SK-MEL-5 (cell line): ENCODE results near the gene SLC12A3. TPM values are rescaled to one million over a fixed set of nuclear protein-coding genes. Genes with fewer than 3 reads are reported as not detected.

Experiments used
- DNase-seq: peaks from one replicate; pipeline ENCODE4 v3.0.0-alpha.2; 2016; ENCODE audit warnings: low read depth, low spot score
- in situ Hi-C: cut with HindIII; loops from 2 replicates; pipeline ENCODE4 v1.10.0; 2016; ENCODE audit warnings: low sequenced_read_pairs, high pct_unique_total_duplicates, low pct_unique_long_range_greater_than_20kb
- small RNA-seq, 2 experiments: library from RNA; depleted of rRNA; stranded (forward); fragments of <200 nt; gene quantifications; one replicate each; pipeline ENCODE3, GENCODE V24; 2014
- total RNA-seq: library from RNA; depleted of rRNA; stranded (reverse); fragments of >200 nt; shearing (Covaris generic); gene quantifications from 2 replicates; pipeline ENCODE4 v1.2.3, GENCODE V29; 2014; rRNA removed

Gene SLC12A3
- total RNA-seq, 1 experiment from 2014 or later, result not detected

DNA sequence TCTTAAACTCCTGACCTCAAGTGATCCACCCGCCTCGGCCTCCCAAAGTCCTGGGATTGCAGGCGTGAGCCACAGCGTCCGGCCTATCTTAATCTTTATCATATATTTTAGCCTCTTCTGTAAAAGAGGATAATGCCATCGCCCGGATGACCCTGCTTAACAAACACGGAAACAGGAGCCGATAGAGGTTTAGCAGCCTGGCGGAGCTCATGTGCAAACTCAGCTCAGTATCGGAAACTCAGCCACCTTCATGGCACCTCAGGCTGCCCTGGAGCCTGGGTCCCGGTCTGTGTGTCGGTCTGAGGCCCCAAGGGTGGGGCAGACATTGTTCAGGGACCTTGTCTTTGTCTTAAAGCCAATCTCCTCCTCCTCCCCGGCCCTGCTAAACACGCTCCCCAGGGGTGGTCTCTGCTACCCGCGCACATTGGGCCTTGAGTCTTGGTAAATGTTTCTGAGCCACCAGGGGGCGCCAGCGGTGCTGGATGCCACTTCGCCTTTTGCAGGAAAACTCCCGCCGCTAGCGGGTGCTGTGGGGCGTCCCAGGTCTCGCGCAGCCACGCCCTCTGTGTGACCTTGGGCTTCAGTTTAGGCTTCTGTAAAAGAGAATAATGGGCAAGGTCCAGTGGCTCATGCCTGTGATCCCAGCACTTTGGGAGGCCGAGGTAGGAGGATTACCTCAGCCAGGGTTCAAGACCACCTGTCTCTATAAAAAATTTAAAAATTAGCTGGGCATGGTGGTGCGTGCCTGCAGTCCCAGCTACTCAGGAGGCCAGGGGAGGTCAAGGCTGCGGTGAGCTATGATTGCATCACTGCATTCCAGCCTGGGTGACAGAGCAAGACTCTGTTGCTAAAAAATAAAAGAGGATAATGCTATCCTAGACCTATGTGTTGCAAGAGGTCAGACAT lies 99.5 kb downstream of the SLC12A3 start:
- peak; percentile 87 for DNase-seq
- in situ Hi-C loops, result no loop called here

Small RNA genes lying within 50 kb of the gene (small RNA-seq; reads per million reads assigned to genes)
- gene MIR138-2, result 0.02 to 0.05 reads per million in 2 experiments

Other genes with a start within 250 kb of the SLC12A3 start
- not detected in 2 replicates for gene MT1E, start 239.4 kb upstream of the SLC12A3 start, total RNA-seq
- gene MT1M, start 232.5 kb upstream of the SLC12A3 start, total RNA-seq, result not detected in 2 replicates
- not detected in 2 replicates for gene MT1A, start 226.5 kb upstream of the SLC12A3 start, total RNA-seq
- gene MT1B, start 213.3 kb upstream of the SLC12A3 start, total RNA-seq, result not detected in 2 replicates
- gene MT1F, start 207.2 kb upstream of the SLC12A3 start, total RNA-seq, result 0.24 TPM in 1 of 2 replicates, not detected in the other
- not detected in 2 replicates for gene MT1G, start 197.1 kb upstream of the SLC12A3 start, total RNA-seq
- gene MT1H, start 195.4 kb upstream of the SLC12A3 start, total RNA-seq, result not detected in 2 replicates
- gene MT1X, start 182.7 kb upstream of the SLC12A3 start, total RNA-seq, result 17.2 and 17.8 TPM in 2 replicates
- 132 and 134 TPM in 2 replicates for gene NUP93, start 135.1 kb upstream of the SLC12A3 start, total RNA-seq
- gene HERPUD1, start 66.9 kb downstream of the SLC12A3 start, total RNA-seq, result 168 and 180 TPM in 2 replicates
- not detected in 2 replicates for gene CETP, start 96.7 kb downstream of the SLC12A3 start, total RNA-seq
- 3.5 and 6.9 TPM in 2 replicates for gene NLRC5, start 124.3 kb downstream of the SLC12A3 start, total RNA-seq
- gene CPNE2, start 227.4 kb downstream of the SLC12A3 start, total RNA-seq, result 22.0 and 26.9 TPM in 2 replicates